Astrocyte (in vitro differentiated cells and primary cell): Measurements from ENCODE around the gene FAF1. TPM values are rescaled to one million over a fixed set of nuclear protein-coding genes. Genes with fewer than 3 reads are reported as not detected.
A peak's percentile ranks its signal among the peaks of the same experiment; 100 is the strongest.

Source experiments
- DNase-seq: peaks from one replicate; pipeline ENCODE4 v3.0.0-alpha.2; 2010; ENCODE audit warnings: low read depth
- FAIRE-seq: peaks from 2 replicates; lab custom pipeline; 2011; peaks lifted over from hg19 to GRCh38; lab: Jason Lieb, UNC
- H2AFZ ChIP-seq: 2 replicates; pipeline ENCODE4 v1.6.0; 2012; ENCODE audit warnings: low read depth, low read length, inconsistent platforms
- H3K27ac ChIP-seq: 2 replicates; pipeline ENCODE4 v1.5.1; 2011; ENCODE audit warnings: low read depth, low read length, inconsistent platforms
- H3K27me3 ChIP-seq: 2 replicates; pipeline ENCODE4 v1.6.0; 2011; ENCODE audit warnings: low read length, inconsistent platforms; ENCODE audit not compliant: insufficient read depth
- H3K36me3 ChIP-seq: 2 replicates; pipeline ENCODE4 v1.5.1; 2011; ENCODE audit warnings: low read length, inconsistent platforms; ENCODE audit not compliant: insufficient read depth
- H3K4me1 ChIP-seq: 2 replicates; pipeline ENCODE4 v1.5.1; 2011; ENCODE audit warnings: low read length, inconsistent platforms; ENCODE audit not compliant: insufficient read depth
- H3K4me2 ChIP-seq: 2 replicates; pipeline ENCODE4 v1.6.0; 2012; ENCODE audit warnings: low read length, inconsistent platforms
- H3K4me3 ChIP-seq: 2 replicates; pipeline ENCODE4 v1.5.1; 2011; ENCODE audit warnings: low read depth, mild to moderate bottlenecking, low read length, inconsistent platforms; ENCODE audit not compliant: insufficient read depth
- H3K79me2 ChIP-seq: 2 replicates; pipeline ENCODE4 v1.6.0; 2012; ENCODE audit warnings: mild to moderate bottlenecking, low read length, inconsistent platforms; ENCODE audit not compliant: insufficient read depth
- H3K9ac ChIP-seq: 2 replicates; pipeline ENCODE4 v1.6.0; 2012; ENCODE audit warnings: mild to moderate bottlenecking, low read length, inconsistent platforms
- H3K9me3 ChIP-seq: 2 replicates; pipeline ENCODE4 v1.5.1; 2012; ENCODE audit warnings: low read depth, mild to moderate bottlenecking, low read length, inconsistent platforms; ENCODE audit not compliant: insufficient read depth
- H4K20me1 ChIP-seq: 2 replicates; pipeline ENCODE4 v1.6.0; 2012; ENCODE audit warnings: low read length, inconsistent platforms; ENCODE audit not compliant: insufficient read depth
- H3K27ac Mint-ChIP-seq: one replicate; pipeline ENCODE4 v1.8.0; 2021; ENCODE audit warnings: mild to moderate bottlenecking, mixed read lengths; ENCODE audit not compliant: unreplicated experiment
- H3K27me3 Mint-ChIP-seq: one replicate; pipeline ENCODE4 v1.8.0; 2021; ENCODE audit warnings: low read depth, mixed read lengths; ENCODE audit not compliant: unreplicated experiment
- H3K36me3 Mint-ChIP-seq: one replicate; pipeline ENCODE4 v1.8.0; 2021; ENCODE audit warnings: low read depth, mixed read lengths; ENCODE audit not compliant: unreplicated experiment
- H3K4me1 Mint-ChIP-seq: one replicate; pipeline ENCODE4 v1.8.0; 2021; ENCODE audit warnings: low read depth, mixed read lengths; ENCODE audit not compliant: unreplicated experiment
- H3K4me3 Mint-ChIP-seq: one replicate; pipeline ENCODE4 v1.8.0; 2021; ENCODE audit warnings: mild to moderate bottlenecking, moderate library complexity, mixed read lengths; ENCODE audit not compliant: unreplicated experiment
- H3K9me3 Mint-ChIP-seq: one replicate; pipeline ENCODE4 v1.8.0; 2021; ENCODE audit warnings: mild to moderate bottlenecking, mixed read lengths; ENCODE audit not compliant: unreplicated experiment
- EZH2 ChIP-seq: IDR thresholded peaks from 2 replicates; pipeline ENCODE4 v1.6.1; 2012; ENCODE audit warnings: mild to moderate bottlenecking, low read length, inconsistent platforms; ENCODE audit not compliant: insufficient read depth
- total RNA-seq: library from RNA; stranded (reverse); gene quantifications from 2 replicates; pipeline ENCODE4 v1.2.1, GENCODE V29; 2021
- TF ChIP-seq, protein P1 (sequence below): IDR thresholded peaks from 2 replicates; pipeline ENCODE4 v1.5.1; 2011; ENCODE audit warnings: low read depth, mild to moderate bottlenecking, inconsistent platforms, low read length, moderate library complexity; ENCODE audit not compliant: insufficient read depth

The FAF1 gene
- total RNA-seq, 1 donor from 2014 or later: 35.4 TPM

DNA sequence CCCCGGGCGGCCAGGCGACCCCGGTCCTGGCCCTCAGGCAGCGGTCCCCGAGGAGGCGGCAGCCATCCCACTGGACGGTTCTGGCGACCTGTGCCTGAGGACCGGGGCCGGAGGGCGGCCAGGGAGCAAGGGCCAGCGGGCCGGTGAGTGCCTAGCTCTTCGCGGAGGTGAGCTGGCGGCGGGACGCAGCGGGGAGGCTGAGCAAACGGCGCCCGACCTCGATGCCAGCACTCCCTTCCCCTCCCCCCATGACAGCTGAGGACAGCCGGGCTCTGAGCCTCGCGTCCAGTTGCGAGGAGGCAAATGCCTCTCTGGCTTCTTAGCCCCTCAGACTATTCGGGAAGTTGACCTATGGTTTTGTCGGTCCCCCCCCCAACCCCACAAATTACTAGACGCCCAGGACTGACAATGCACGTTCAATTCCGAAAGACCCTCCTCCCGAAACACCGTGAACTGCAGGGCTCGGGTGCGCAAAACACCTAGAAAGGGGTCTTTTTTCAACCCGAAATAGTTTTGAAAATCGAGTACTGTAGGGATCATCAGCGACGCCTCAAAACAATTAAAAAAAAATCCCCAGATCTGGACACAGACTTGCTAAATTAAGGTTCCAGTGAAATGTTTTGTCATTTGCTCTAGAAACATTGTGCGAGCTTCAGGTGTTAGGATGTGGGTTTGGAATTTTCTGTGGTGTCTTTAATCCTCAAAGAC is 18.2 kb upstream of the FAF1 start:
- Histone ChIP-seq H3K9me3 (no peaks in the 10 kb centered on the region), H4K20me1 (no peaks in the 10 kb centered on the region), H3K4me2 (peak overlapping the region; percentile 93), H3K36me3 (no peaks in the 10 kb centered on the region), H3K4me3 (peak overlapping the region; percentile 71), H3K27me3 (no peaks in the 10 kb centered on the region), H3K79me2 (no peaks in the 10 kb centered on the region), H3K9ac (peak overlapping the region; percentile 87), H3K4me1 (peaks cover 6% of the 10 kb centered on the region), H2AFZ (peak overlapping the region; percentile 96), H3K27ac (peak overlapping the region; percentile 66)
- no peak for TF ChIP-seq EZH2
- TF ChIP-seq, protein P1, sequence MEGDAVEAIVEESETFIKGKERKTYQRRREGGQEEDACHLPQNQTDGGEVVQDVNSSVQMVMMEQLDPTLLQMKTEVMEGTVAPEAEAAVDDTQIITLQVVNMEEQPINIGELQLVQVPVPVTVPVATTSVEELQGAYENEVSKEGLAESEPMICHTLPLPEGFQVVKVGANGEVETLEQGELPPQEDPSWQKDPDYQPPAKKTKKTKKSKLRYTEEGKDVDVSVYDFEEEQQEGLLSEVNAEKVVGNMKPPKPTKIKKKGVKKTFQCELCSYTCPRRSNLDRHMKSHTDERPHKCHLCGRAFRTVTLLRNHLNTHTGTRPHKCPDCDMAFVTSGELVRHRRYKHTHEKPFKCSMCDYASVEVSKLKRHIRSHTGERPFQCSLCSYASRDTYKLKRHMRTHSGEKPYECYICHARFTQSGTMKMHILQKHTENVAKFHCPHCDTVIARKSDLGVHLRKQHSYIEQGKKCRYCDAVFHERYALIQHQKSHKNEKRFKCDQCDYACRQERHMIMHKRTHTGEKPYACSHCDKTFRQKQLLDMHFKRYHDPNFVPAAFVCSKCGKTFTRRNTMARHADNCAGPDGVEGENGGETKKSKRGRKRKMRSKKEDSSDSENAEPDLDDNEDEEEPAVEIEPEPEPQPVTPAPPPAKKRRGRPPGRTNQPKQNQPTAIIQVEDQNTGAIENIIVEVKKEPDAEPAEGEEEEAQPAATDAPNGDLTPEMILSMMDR: no peak
- Mint-ChIP-seq H3K4me3 (peak overlapping the region; percentile 73), H3K4me1 (no peaks in the 10 kb centered on the region), H3K27me3 (peaks cover 71% of the 10 kb centered on the region), H3K9me3 (no peaks in the 10 kb centered on the region), H3K27ac (no peak overlapping the region), H3K36me3 (no peaks in the 10 kb centered on the region)
- DNase-seq: no peak
- FAIRE-seq: no peak

DNA sequence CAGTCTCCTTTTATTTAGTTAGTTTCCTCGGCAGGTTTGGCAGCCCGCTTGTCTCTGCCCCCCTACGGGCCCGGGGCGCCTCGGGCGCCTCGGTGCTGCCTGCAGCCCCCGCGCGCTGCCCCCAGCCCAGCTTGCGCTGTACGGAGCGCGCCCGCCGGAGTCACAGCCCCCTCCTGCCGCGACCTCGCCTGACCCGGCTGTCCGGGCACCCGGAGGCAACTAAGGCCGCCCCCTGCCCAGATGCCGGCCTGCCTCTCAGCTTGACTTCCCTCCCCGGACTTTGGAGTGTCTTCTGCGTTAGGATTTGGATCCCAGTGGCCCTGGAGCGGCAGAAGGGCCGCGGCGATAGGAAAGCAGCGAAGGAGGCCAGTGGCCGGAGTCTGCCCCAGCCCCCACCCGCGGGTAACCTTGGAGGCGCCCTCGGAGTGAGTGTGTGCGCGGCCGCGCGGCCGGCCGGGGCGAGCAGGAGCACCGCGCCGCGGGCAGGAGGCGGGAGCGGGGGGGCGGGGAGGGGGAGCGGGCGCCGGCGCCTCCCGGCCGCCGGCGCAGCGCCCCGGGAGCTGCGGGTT is 17.6 kb upstream of the FAF1 start:
- H3K4me3 ChIP-seq: peak overlapping the region; percentile 71
- peak overlapping the region; percentile 93 for H3K4me2 ChIP-seq
- no peaks in the 10 kb centered on the region for H3K27me3 ChIP-seq
- no peak for DNase-seq
- no peaks in the 10 kb centered on the region for H3K4me1 Mint-ChIP-seq
- H4K20me1 ChIP-seq: no peaks in the 10 kb centered on the region
- H3K27ac ChIP-seq: peak overlapping the region; percentile 66
- peak overlapping the region; percentile 73 for H3K4me3 Mint-ChIP-seq
- H3K36me3 ChIP-seq: no peaks in the 10 kb centered on the region
- H3K9ac ChIP-seq: peak overlapping the region; percentile 87
- peaks cover 3% of the 10 kb centered on the region for H3K79me2 ChIP-seq
- peaks cover 69% of the 10 kb centered on the region for H3K27me3 Mint-ChIP-seq
- H3K9me3 ChIP-seq: no peaks in the 10 kb centered on the region
- peaks cover 6% of the 10 kb centered on the region for H3K4me1 ChIP-seq
- no peaks in the 10 kb centered on the region for H3K36me3 Mint-ChIP-seq
- peak overlapping the region; percentile 96 for H2AFZ ChIP-seq
- no peak for FAIRE-seq
- no peaks in the 10 kb centered on the region for H3K9me3 Mint-ChIP-seq
- H3K27ac Mint-ChIP-seq: no peak overlapping the region
- TF ChIP-seq, protein P1: no peak
- no peak for TF ChIP-seq EZH2
